K562 (cell line): ENCODE data around the gene ADORA2A. TPM values are rescaled to one million over a fixed set of nuclear protein-coding genes. Genes with fewer than 3 reads are reported as not detected.

Source experiments
- ATAC-seq: fragments of 200-7000 bp; cut with Tn5 transposase; 3 replicates; pipeline ENCODE4 v1.9.1; 2020; ENCODE audit warnings: moderate library complexity
- BruUV-seq: library from RNA; stranded (reverse); fragments of 400-500 nt; replicated peaks from 2 replicates; lab custom pipeline; 2021; lab: Mats Ljungman, UMichigan
- CTCF ChIA-PET: fragments of 300-600 bp; formaldehyde crosslinking; extraction: SDS; loops from one replicate; lab custom pipeline; 2021; ENCODE audit warnings: low intra/inter-chr PET ratio; lab: Yijun Ruan, JAX
- POLR2A ChIA-PET: fragments of 300-600, 350-650 bp; sonication (Branson Sonifier 250); formaldehyde crosslinking; extraction: SDS; loops from one replicate; lab custom pipeline; 2021; ENCODE audit warnings: antibody characterized with exemption, inconsistent platforms; lab: Yijun Ruan, JAX
- DNase-seq, 4 experiments: peaks; one replicate each; pipeline versions ENCODE4 v3.0.0 to v3.0.0-alpha.2; 2011 to 2018; ENCODE audit warnings: low spot score in 3 of 4, mixed read lengths in 3 of 4; ENCODE audit errors: extremely low read depth in 1 of 4
- FAIRE-seq: peaks from 2 replicates; lab custom pipeline; 2011; peaks lifted over from hg19 to GRCh38; lab: Jason Lieb, UNC
- H2AFZ ChIP-seq: 2 replicates; pipeline ENCODE4 v1.6.0; 2011; ENCODE audit warnings: low read depth, low read length, control low read depth, inconsistent platforms
- H3K27ac ChIP-seq: fragments of 200-600 bp; 3 replicates; pipeline ENCODE4 v1.8.0; 2011; ENCODE audit warnings: low read depth, mild to moderate bottlenecking, control low read depth, inconsistent platforms, low read length, moderate library complexity, mixed read lengths; ENCODE audit errors: extremely low read depth
- H3K27me3 ChIP-seq, 2 experiments: fragments of 300-600 bp in 1 of 2; 2 replicates in 1 of 2; 3 replicates in 1 of 2; pipeline versions ENCODE4 v1.6.0 to v1.8.0; 2011; ENCODE audit warnings: inconsistent platforms in 2 of 2, low read length in 2 of 2, mild to moderate bottlenecking in 1 of 2, mixed read lengths in 1 of 2, moderate library complexity in 1 of 2; ENCODE audit not compliant: control insufficient read depth in 2 of 2, insufficient read depth in 2 of 2
- H3K36me3 ChIP-seq: fragments of 300-600 bp; 3 replicates; pipeline ENCODE4 v1.8.0; 2011; ENCODE audit warnings: mild to moderate bottlenecking, low read length, inconsistent platforms; ENCODE audit not compliant: control insufficient read depth, insufficient read depth
- H3K4me1 ChIP-seq, 2 experiments: fragments of 200-600 bp in 1 of 2; replicated peaks in 1 of 2; 2 replicates in 1 of 2; 3 replicates in 1 of 2; pipeline versions ENCODE4 v1.5.1 to v1.8.0; 2011; ENCODE audit warnings: inconsistent platforms in 2 of 2, low read length in 2 of 2, mild to moderate bottlenecking in 1 of 2, mixed read lengths in 1 of 2, moderate library complexity in 1 of 2; ENCODE audit not compliant: control insufficient read depth in 2 of 2, insufficient read depth in 2 of 2
- H3K4me2 ChIP-seq: 2 replicates; pipeline ENCODE4 v1.6.1; 2011; ENCODE audit warnings: low read length, control low read depth, inconsistent platforms, mixed read lengths; ENCODE audit not compliant: insufficient read depth
- H3K4me3 ChIP-seq: fragments of 200-600 bp; sonication (generic), shearing (Covaris generic); 2 replicates; pipeline ENCODE4 v1.5.1; 2016; ENCODE audit warnings: control low read depth, inconsistent platforms
- H3K79me2 ChIP-seq: fragments of 200-600 bp; 3 replicates; pipeline ENCODE4 v1.8.0; 2011; ENCODE audit warnings: low read length, inconsistent platforms; ENCODE audit not compliant: control insufficient read depth, insufficient read depth
- H3K9ac ChIP-seq, 2 experiments: 2 replicates each; pipeline versions ENCODE4 v1.6.0 to v1.6.1; 2011; ENCODE audit warnings: low read depth in 2 of 2, low read length in 2 of 2, control low read depth in 1 of 2, inconsistent platforms in 1 of 2, mild to moderate bottlenecking in 1 of 2, mixed read lengths in 1 of 2; ENCODE audit not compliant: insufficient read depth in 1 of 2
- H3K9me1 ChIP-seq: one replicate; pipeline ENCODE4 v1.6.0; 2011; ENCODE audit warnings: inconsistent platforms, mild to moderate bottlenecking, low read length, moderate library complexity; ENCODE audit not compliant: control insufficient read depth, insufficient read depth
- H3K9me3 ChIP-seq: replicated peaks from 2 replicates; pipeline ENCODE4 v1.5.1; 2011; ENCODE audit warnings: low read depth, low read length, inconsistent platforms; ENCODE audit not compliant: control insufficient read depth, insufficient read depth
- H4K20me1 ChIP-seq: replicated peaks from 2 replicates; pipeline ENCODE4 v1.6.1; 2011; ENCODE audit warnings: low read length, inconsistent platforms, mixed read lengths; ENCODE audit not compliant: control insufficient read depth, insufficient read depth
- ATF7 ChIP-seq: fragments of 450-650 bp; IDR thresholded peaks from 2 replicates; pipeline ENCODE4 v1.7.1; 2014; ENCODE audit warnings: mild to moderate bottlenecking, moderate library complexity
- BRCA1 ChIP-seq, 2 experiments: fragments of 450-650 bp in 1 of 2; sonication (generic) in 1 of 2; formaldehyde crosslinking in 1 of 2; IDR thresholded peaks; 2 replicates each; pipeline versions ENCODE4 v1.5.0 to v1.6.1; 2017 to 2020; ENCODE audit warnings: mild to moderate bottlenecking in 1 of 2, missing genetic modification reagents in 1 of 2
- ERF ChIP-seq: fragments of 450-650 bp; formaldehyde crosslinking; IDR thresholded peaks from 2 replicates; pipeline ENCODE4 v1.4.0; 2020; ENCODE audit warnings: mild to moderate bottlenecking, mixed read lengths
- FOXK1 ChIP-seq: sonication (generic); formaldehyde crosslinking; IDR thresholded peaks from 2 replicates; pipeline ENCODE4 v1.8.0; 2022; ENCODE audit warnings: missing genetic modification reagents, mild to moderate bottlenecking, borderline replicate concordance
- GABPB2 ChIP-seq: fragments of 250-450 bp; sonication (Bioruptor Pico); conservative IDR thresholded peaks from 2 replicates; pipeline ENCODE4 v1.5.1; 2021; ENCODE audit warnings: mild to moderate bottlenecking
- HDAC1 ChIP-seq, 2 experiments: fragments of 450-650 bp; IDR thresholded peaks; 2 replicates each; pipeline ENCODE4 v1.6.1; 2016 to 2017; ENCODE audit warnings: inconsistent platforms in 1 of 2, mild to moderate bottlenecking in 1 of 2, moderate library complexity in 1 of 2
- RBM14 ChIP-seq: fragments of 200-400 bp; formaldehyde crosslinking; IDR thresholded peaks from 2 replicates; pipeline ENCODE4 v1.6.1; 2018; ENCODE audit warnings: low read depth, mild to moderate bottlenecking, low read length, moderate library complexity, borderline replicate concordance; ENCODE audit not compliant: insufficient read depth
- SIN3A ChIP-seq, 2 experiments: fragments of 150-350 bp in 1 of 2; IDR thresholded peaks; 2 replicates each; pipeline ENCODE4 v1.6.1; 2011 to 2016; ENCODE audit warnings: borderline replicate concordance in 2 of 2, low read depth in 2 of 2, low read length in 2 of 2, mild to moderate bottlenecking in 2 of 2, moderate library complexity in 2 of 2; ENCODE audit not compliant: control insufficient read depth in 1 of 2
- SNIP1 ChIP-seq: fragments of 450-650 bp; IDR thresholded peaks from 2 replicates; pipeline ENCODE4 v1.7.1; 2017; ENCODE audit warnings: low read depth, mild to moderate bottlenecking
- SOX6 ChIP-seq: fragments of 450-650 bp; IDR thresholded peaks from 2 replicates; pipeline ENCODE4 v1.6.1; 2014; ENCODE audit warnings: mild to moderate bottlenecking
- TCF3 ChIP-seq: sonication (generic); formaldehyde crosslinking; IDR thresholded peaks from 2 replicates; pipeline ENCODE4 v1.4.0; 2020; ENCODE audit warnings: mild to moderate bottlenecking, missing genetic modification reagents
- WGBS: fragments of 100-300 bp; shearing (Covaris generic); methylation state at CpG from one replicate; pipeline ENCODE4 v1.1.6; 2016; ENCODE audit warnings: low coverage, mixed read lengths; ENCODE audit not compliant: insufficient coverage; ENCODE audit errors: missing lambda C conversion rate; 5-methylcytosine and 5-hydroxymethylcytosine counted together
- in situ Hi-C: fragments of 300-500 bp; cut with MboI; formaldehyde crosslinking; loops from 4 replicates; pipeline ENCODE4 v1.15.0; 2018; ENCODE audit warnings: inconsistent platforms, mixed read lengths
- intact Hi-C: fragments of 100-400 bp; cut with micrococcal nuclease; formaldehyde crosslinking; loops from 2 replicates; pipeline ENCODE4 v1.14.2; 2022
- polyA plus RNA-seq, 8 experiments: library from polyadenylated mRNA; depleted of rRNA in 4 of 8; stranded (reverse) in 5 of 8; unstranded in 3 of 8; fragments of >200 nt; fragmentation: Nextera tagmentation in 2 of 8; fragmentation: Illumina TruSeq in 1 of 8; extraction: Ambion mirVana in 2 of 8; extraction: Trizol in 1 of 8; gene quantifications; 2 replicates each; pipeline versions ENCODE4 v1.2.1 to v1.2.3, GENCODE V29; 2011 to 2014; ENCODE audit warnings: inconsistent platforms in 1 of 8, missing spikeins in 1 of 8
- total RNA-seq, 7 experiments: library from RNA; depleted of rRNA in 6 of 7; stranded (reverse); fragments of >200 nt in 6 of 7; fragmentation: Illumina TruSeq in 2 of 7; extraction: Trizol in 2 of 7; gene quantifications; 2 replicates each; pipeline versions ENCODE4 v1.2.1 to v1.2.3, GENCODE V29; 2011 to 2021; ENCODE audit warnings: low replicate concordance in 1 of 7
- TF ChIP-seq, protein P1 (sequence below): fragments of 450-650 bp; IDR thresholded peaks from 2 replicates; pipeline ENCODE4 v1.6.1; 2016; ENCODE audit warnings: antibody characterized with exemption

ADORA2A gene
- total and polyA plus RNA-seq, 9 of the 15 experiments (the other 6 are each of a cell fraction or from before 2014, with no cell fraction given), result 0.15 to 2.1 (median 0.66) TPM; not detected in 2

DNA sequence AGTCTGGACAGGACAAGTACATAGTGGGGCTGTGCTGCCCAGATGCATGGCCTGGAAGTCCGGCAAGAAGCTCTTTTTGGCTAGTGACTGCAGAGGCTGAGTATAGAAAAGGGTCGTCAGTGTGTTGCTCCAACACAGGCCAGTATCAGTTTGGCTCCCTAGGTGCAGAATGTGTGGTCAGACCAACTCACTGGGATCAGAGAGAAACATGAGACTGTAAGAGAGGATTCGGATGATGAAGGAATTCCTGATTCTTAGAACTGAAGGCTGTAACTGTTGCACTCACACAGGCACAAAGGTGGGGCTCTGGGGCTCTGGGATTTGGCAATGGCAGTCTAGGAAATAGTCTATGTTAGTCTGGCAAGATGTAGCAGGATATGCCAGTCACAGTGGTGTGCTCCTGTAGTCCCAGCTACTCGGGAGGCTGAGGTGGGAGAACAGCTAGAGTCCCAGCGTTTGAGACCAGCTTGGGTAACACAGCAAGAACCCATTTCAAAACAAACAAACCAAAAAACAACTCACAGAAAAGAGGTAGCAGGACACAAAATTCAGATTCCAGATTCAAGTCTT lies 56.7 kb downstream of the ADORA2A start:
- intact Hi-C loops, result no loop called here
- H3K4me1 ChIP-seq, result no peaks in the 10 kb centered on the region; a peak in 2 of 5 replicates

DNA sequence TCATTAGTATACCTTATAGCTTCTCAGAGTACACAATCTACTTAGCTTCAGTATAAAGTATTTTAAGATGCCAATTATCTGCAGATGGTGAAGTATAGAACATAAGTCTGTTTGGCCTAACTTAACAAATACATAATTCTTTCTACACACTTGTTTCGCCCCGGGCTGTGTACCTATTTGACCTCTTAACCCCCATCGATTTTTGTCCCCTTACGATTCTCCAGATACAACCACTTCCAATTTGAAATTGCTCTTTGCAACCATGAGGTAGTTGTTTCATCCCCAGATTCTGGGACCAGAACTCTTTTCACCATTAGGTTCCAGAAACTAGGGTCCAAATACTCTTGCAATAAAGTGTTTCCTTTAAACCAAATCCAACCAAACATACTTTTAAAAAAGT lies 57.8 kb downstream of the ADORA2A start:
- H3K9me3 ChIP-seq, result no peaks in the 10 kb centered on the region
- no peak overlapping the region for H2AFZ ChIP-seq
- no peak overlapping the region for H3K4me3 ChIP-seq
- H3K4me2 ChIP-seq, result no peak overlapping the region
- DNase-seq, result no peak
- no TSS peak for BruUV-seq
- no peaks in the 10 kb centered on the region for H3K27me3 ChIP-seq
- intact Hi-C loops (loop anchor here (5.0 kb wide), 1 partner anchor 63 kb away; no protein-coding TSS in a partner anchor), in situ Hi-C loops (no loop called here)
- no peak for ATAC-seq
- no peaks in the 10 kb centered on the region for H4K20me1 ChIP-seq
- FAIRE-seq, result no peak
- H3K27ac ChIP-seq, result no peak overlapping the region
- no peaks in the 10 kb centered on the region for H3K79me2 ChIP-seq
- CTCF ChIA-PET, result no interaction called here
- 19% methylated on average over 4 of the region's 4 CpGs for WGBS
- no peaks in the 10 kb centered on the region; a peak in 2 of 5 replicates for H3K4me1 ChIP-seq
- POLR2A ChIA-PET, result no interaction called here
- no peak overlapping the region for H3K9ac ChIP-seq
- H3K36me3 ChIP-seq, result no peaks in the 10 kb centered on the region
- H3K9me1 ChIP-seq, result no peaks in the 10 kb centered on the region
- TF ChIP-seq SOX6 (no peak), ERF (no peak), RBM14 (no peak), SNIP1 (no peak)
- TF ChIP-seq, protein P1, sequence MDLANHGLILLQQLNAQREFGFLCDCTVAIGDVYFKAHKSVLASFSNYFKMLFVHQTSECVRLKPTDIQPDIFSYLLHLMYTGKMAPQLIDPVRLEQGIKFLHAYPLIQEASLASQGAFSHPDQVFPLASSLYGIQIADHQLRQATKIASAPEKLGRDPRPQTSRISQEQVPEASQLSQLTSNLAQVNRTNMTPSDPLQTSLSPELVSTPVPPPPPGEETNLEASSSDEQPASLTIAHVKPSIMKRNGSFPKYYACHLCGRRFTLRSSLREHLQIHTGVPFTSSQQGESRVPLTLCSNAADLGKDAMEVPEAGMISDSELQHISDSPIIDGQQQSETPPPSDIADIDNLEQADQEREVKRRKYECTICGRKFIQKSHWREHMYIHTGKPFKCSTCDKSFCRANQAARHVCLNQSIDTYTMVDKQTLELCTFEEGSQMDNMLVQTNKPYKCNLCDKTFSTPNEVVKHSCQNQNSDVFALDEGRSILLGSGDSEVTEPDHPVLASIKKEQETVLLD, result no peak

More for the DNA sequence above, 56.7 kb downstream of the ADORA2A start:
- Histone ChIP-seq H3K36me3 (no peaks in the 10 kb centered on the region), H3K27ac (no peak overlapping the region), H3K4me3 (no peak overlapping the region), H3K79me2 (no peaks in the 10 kb centered on the region), H3K9me3 (no peaks in the 10 kb centered on the region), H3K4me2 (no peak overlapping the region), H3K9ac (no peak overlapping the region), H3K27me3 (no peaks in the 10 kb centered on the region), H3K9me1 (no peaks in the 10 kb centered on the region), H4K20me1 (no peaks in the 10 kb centered on the region), H2AFZ (no peak overlapping the region)
- no peak for TF ChIP-seq ATF7
- no peak for TF ChIP-seq BRCA1 (IDR thresholded peaks at IDR 0.05)
- no peak for TF ChIP-seq BRCA1 (CRISPR knock-in tag; IDR thresholded peaks at IDR 0.05)
- no peak for TF ChIP-seq GABPB2 (CRISPR knock-in tag)
- no peak for TF ChIP-seq TCF3 (CRISPR knock-in tag)
- no peak for TF ChIP-seq FOXK1 (CRISPR knock-in tag)
- TF ChIP-seq HDAC1 (IDR thresholded peaks at IDR 0.05), result no peak
- TF ChIP-seq SIN3A (IDR thresholded peaks at IDR 0.05; ENCODE audit: borderline replicate concordance in 2 of 2, control insufficient read depth in 1 of 2, low read depth in 2 of 2, low read length in 2 of 2), result no peak
- 15% methylated on average over 5 of the region's 5 CpGs for WGBS
- BruUV-seq, result no TSS peak
- ChIA-PET CTCF (no interaction called here), POLR2A (interaction anchor here (1.1 to 1.6 kb wide), 3 partner anchors 9 to 13 kb away, joined by 3 to 5 read pairs (median 4); no protein-coding TSS in a partner anchor)
- no peak for DNase-seq
- no peak for FAIRE-seq
- in situ Hi-C loops, result no loop called here
- no peak for ATAC-seq
